H7 (cell line): ENCODE results near the gene UGT1A7. TPM values are rescaled to one million over a fixed set of nuclear protein-coding genes. Genes with fewer than 3 reads are reported as not detected.

Source experiments
- total RNA-seq: library from RNA; depleted of rRNA; stranded (reverse); fragments of >200 nt; shearing (Covaris generic); gene quantifications from 2 replicates; pipeline ENCODE4 v1.2.3, GENCODE V29; 2014; rRNA removed

The UGT1A7 gene
- total RNA-seq, 1 experiment from 2014 or later = not detected

Other genes with a start within 250 kb of the UGT1A7 start
- 10.8 and 23.1 TPM in 2 replicates for gene USP40, start 115.1 kb upstream of the UGT1A7 start, total RNA-seq
- 0.22 TPM in 1 of 2 replicates, not detected in the other for gene UGT1A8, start 64.3 kb upstream of the UGT1A7 start, total RNA-seq
- gene UGT1A10, start 45.5 kb upstream of the UGT1A7 start, total RNA-seq = not detected in 2 replicates
- gene UGT1A9, start 10.0 kb upstream of the UGT1A7 start, total RNA-seq = not detected in 2 replicates
- not detected in 2 replicates for gene UGT1A6, start 11.0 kb downstream of the UGT1A7 start, total RNA-seq
- not detected in 2 replicates for gene UGT1A5, start 31.0 kb downstream of the UGT1A7 start, total RNA-seq
- gene UGT1A4, start 36.8 kb downstream of the UGT1A7 start, total RNA-seq = 0.07 TPM in 1 of 2 replicates, not detected in the other
- not detected in 2 replicates for gene UGT1A3, start 47.1 kb downstream of the UGT1A7 start, total RNA-seq
- not detected in 2 replicates for gene UGT1A1, start 78.4 kb downstream of the UGT1A7 start, total RNA-seq
- not detected in 2 replicates for gene MROH2A, start 96.4 kb downstream of the UGT1A7 start, total RNA-seq
- gene HJURP, start 172.6 kb downstream of the UGT1A7 start, total RNA-seq = 61.6 and 84.5 TPM in 2 replicates
- 0.31 TPM in 1 of 2 replicates, not detected in the other for gene TRPM8, start 235.5 kb downstream of the UGT1A7 start, total RNA-seq